Stimulated activated naive CD4-positive, alpha-beta T cell treated with Interleukin-2 at 50 U/mL for 16 hours (primary cell): Measurements from ENCODE around the gene ATP8A2.

Experiments used
- DNase-seq: peaks from one replicate; lab custom pipeline; 2025; lab: John Stamatoyannopoulos, UW

ATP8A2 gene

DNA sequence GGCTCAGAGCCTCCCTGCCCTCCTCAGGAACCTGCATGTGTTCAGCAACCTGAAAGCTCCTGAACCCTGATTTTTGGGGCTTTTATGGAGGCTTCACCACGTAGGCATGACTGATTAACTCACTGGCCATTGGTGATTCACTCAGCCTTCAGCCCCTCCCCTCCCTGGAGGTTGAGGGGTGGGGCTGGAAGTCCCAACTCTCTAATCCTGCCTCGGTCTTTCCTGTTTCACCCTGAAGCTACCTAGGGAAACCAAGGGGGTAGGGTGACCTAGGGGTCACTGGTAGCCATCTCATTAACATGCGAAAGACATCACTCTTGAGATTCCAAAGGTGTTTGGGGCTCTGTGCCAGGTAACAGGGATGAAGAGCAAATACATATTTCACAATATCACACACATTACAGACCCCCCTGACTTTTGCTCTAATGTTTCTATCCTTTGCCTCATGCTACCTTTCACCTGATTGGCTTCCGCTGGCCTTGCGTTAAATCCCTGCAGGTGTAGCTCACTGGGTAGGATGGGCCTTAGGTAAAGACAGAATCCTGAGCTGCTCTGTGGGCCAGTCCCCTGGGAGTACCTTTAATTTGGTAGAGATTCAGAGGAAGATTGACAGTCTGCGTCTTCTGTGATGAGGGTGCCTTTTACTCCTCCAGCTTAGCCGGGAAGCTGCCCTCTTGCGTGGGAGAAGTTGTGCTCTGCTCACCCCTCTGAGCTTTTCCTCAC lies 260.6 kb downstream of the ATP8A2 start:
- DNase-seq: no peak

DNA sequence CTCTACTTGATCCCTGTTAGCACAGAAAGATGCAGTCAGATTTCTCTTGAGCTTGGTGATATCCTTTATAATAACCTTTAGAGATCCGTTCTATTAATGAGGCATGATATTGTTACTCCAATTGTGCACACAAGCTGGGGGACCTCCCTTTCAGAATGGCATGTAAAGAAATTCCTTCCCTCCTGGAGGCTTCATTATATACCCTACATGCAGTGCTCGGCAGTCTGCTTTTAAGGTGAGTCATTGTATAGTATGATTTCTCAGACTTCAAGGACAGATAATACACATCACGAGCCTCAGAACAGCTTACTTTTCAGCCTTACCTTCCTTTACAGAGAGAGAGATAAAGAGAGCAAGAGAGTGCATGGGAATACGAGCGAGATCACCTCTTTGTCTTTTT lies 261.3 kb downstream of the ATP8A2 start:
- DNase-seq: no peak

DNA sequence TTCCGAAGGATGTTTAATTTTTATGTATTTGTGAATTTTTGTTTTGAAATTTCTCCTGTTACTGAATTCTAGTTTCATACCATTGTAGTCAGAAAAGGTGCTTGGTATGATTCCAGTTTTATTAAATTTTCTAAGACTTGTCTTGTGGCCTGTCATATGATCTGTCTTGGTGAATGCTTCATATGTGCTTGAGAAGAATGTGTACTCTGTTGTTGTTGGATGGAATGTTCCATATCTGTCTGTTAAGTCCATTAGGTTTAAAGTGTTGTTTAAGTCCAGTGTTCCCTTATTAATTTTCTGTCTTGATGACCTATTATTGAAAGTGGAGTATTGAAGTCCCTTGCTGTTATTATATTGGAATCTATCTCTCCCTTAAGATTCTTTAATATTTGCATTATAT lies 273.9 kb downstream of the ATP8A2 start:
- DNase-seq: no peak

- DNase-seq: no peak
Measured at GRCh38 chr13:25649001-25649633, 277.3 kb downstream of the ATP8A2 start.

GRCh38 chr13:25652764-25653163 lies 281.0 kb downstream of the ATP8A2 start:
- no peak for DNase-seq

GRCh38 chr13:25654322-25654721 lies 282.5 kb downstream of the ATP8A2 start:
- no peak for DNase-seq

- DNase-seq: no peak
Measured at GRCh38 chr13:25657157-25657556, 285.4 kb downstream of the ATP8A2 start.

GRCh38 chr13:25659091-25659795 lies 287.5 kb downstream of the ATP8A2 start:
- no peak for DNase-seq

- no peak for DNase-seq
Measured at GRCh38 chr13:25660996-25661395, 289.2 kb downstream of the ATP8A2 start.

- no peak for DNase-seq
Measured at GRCh38 chr13:25662516-25662915, 290.7 kb downstream of the ATP8A2 start.

- no peak for DNase-seq
Measured at GRCh38 chr13:25668345-25668744, 296.6 kb downstream of the ATP8A2 start.

DNA sequence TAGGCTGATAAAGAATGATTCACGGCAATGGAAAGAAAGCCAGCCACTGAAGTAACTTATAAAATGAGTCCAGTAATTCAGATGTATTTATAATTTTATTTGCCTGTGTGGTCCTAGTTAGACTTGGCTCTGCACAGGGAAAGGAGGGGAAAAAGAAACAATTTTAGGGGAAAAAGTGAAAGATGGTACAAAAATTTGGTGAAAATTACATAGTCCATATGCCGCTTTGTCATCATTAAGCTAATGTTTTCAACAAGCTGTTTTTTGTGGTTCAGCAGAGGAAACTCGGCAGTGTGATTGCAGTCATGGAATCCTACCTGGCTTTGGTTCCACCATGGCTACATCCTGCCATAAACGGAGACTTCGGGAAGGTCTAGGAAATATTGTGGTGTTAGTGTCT lies 301.9 kb downstream of the ATP8A2 start:
- DNase-seq: no peak

DNA sequence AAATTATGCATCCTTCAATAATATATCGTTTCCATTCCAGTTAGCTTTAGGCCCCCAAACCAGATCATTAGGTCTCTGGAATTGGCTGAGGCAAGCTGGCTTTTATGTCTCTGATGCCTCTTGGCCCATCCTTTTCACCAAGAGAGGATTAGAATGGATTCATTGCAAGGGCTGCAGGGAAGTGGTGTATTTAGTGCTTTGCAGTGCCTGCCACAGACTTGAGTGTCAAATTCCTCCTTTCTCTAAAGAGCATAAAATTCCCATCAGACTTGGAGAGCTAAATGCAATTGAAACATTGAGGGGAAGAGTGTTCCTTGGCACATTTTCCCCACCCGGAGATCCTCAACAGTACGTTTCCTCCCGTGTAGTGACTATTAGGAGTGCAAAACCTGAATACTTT lies 302.6 kb downstream of the ATP8A2 start:
- DNase-seq: no peak

DNA sequence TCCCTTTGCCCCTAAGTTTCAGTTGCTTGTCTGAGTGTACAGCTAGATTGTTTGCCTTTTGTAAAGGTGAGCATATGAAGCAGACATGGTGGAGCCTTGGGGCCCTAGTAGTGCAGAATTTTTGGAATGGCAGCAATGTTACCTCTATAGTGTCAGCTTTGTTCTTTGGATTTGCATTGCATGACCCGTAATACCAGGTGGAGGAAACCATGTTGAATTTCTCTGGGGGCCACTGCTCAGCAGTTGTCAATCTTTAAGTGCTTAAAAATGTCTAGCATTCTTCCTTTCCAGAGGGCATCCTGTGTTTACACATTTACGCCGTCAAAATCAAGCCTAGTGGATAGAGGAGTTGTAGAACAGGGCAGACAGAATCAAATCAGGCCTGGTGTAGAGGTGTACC lies 303.3 kb downstream of the ATP8A2 start:
- DNase-seq: no peak

DNA sequence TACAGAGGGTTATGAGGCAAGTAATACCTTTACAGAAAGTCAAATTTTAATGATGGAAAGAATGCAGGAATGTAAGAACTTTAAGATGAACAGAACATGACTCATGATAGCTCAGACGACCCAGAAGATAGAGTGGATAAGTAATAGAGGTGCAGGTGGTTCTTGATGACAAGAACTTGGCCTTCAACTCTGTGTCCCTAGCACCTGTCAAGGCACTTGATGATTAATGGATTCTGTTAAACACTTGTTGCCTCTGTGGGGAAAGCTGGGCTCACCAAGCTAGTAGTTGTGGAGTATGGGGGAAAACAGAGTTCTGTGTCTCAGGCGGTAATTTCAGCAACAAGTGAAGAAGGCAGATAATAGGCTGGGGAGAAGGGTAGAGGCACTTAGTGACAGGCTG lies 306.2 kb downstream of the ATP8A2 start:
- DNase-seq: no peak

DNA sequence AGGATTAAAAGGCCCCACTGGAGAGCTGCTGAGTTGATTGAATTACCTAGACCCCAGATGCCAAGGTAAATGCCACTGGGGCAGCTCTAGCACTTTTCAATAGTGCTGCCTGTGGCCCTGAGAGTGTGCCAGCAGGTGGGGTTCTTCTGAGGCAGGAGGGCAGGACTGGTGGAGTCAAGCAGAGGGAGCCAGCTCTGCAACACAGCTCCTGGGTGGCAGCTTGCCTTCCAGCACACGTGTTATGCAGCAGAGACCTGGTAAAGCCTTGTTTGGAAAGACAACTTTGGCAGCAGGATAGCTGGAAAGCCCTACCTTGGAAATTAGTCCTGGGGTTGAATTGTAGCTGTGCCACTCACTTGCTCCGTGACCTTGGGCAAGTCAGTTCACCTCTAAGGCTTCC lies 306.6 kb downstream of the ATP8A2 start:
- no peak for DNase-seq

GRCh38 chr13:25679159-25679558 lies 307.4 kb downstream of the ATP8A2 start:
- DNase-seq: no peak

DNA sequence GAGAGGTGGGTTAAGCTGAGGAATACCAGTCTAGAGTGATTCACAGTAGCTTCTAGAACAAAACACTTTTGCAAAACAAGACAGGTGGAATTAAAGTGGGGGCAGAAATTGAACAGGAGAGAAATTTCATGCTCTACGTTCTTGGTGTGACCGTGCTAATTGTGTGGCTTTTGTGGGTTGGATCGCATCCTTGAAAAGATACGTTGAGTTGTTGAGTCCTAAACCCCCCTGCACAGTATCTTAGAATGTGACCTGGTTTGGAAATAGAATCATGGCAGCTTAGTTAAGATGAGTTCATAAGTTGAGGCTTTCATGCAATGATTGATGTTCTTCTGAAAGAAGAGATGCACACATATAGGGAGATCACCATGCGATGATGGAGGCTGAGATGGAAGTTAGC lies 308.2 kb downstream of the ATP8A2 start:
- DNase-seq: no peak

- DNase-seq: no peak
Measured at GRCh38 chr13:25682276-25682675, 310.5 kb downstream of the ATP8A2 start.

- no peak for DNase-seq
Measured at GRCh38 chr13:25683056-25683455, 311.3 kb downstream of the ATP8A2 start.

DNA sequence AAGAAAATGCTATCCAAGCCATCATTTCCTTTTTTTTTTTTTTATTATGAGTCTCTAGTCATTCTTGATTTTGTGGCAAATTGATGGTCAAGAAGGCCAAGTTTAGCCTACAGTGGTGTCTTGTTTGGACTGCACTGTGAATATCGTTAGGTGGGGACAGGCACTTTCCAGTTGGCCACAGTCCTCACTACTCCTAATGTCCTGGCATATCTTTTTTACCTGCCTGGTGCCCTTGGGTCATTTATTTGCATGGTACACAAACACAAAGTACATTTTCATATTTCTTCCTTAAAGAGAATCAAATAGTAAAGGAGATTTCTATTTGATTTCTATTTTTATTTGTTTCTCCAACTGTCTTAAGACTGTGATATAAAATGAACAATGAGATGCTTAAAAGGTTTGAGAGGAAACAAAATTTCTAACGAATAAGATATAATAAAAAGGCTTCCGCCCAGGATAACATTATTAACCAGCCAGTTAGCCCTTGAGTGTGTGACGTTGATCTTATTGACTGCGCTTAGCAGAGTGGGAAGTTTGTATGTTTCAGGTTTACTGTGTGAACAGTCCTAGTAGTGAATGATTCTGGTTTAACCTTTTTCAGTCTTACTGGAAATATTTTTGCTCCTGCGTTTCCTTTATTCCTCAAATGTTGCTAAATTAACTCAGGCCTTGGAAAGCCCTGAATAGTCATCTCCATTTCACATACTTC lies 312.0 kb downstream of the ATP8A2 start:
- DNase-seq: no peak

DNA sequence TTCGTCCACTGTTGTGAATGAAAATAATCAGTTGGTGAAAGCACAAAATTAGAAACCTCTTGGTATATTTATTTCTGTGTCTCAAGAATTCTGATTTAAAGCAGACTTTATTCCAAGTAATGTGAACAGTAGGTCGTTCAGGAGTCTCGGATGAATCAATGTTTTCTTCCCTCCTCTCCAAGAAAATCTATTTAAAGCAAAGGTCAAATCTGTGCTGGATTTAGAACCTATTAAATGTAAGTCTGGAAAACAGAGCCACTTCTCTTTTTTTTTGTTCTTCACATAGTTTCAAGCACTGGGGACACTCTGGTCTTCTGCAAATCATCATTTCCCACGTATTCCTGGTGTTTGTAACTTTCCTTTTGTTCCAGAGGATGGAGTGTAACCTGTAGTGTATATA lies 312.7 kb downstream of the ATP8A2 start:
- DNase-seq: no peak
